NCI-H82 treated with DMSO at 0.1 percent for 48 hours (cell line): ENCODE results near the gene AKT3.
"Not testable (repeated sequence)": the region's sequence is repeated elsewhere in the genome, so short reads cannot be mapped to it uniquely, and the experiment has no call there.

Experiments used
- DNase-seq: peaks from one replicate; lab custom pipeline; 2025; ENCODE audit not compliant: unreplicated experiment; lab: John Stamatoyannopoulos, UW

AKT3 gene

GRCh38 chr1:243786531-243786930 lies 63.5 kb downstream of the AKT3 start:
- no peak for DNase-seq

- DNase-seq, result no peak
Measured at GRCh38 chr1:243784506-243784905, 65.5 kb downstream of the AKT3 start.

DNA sequence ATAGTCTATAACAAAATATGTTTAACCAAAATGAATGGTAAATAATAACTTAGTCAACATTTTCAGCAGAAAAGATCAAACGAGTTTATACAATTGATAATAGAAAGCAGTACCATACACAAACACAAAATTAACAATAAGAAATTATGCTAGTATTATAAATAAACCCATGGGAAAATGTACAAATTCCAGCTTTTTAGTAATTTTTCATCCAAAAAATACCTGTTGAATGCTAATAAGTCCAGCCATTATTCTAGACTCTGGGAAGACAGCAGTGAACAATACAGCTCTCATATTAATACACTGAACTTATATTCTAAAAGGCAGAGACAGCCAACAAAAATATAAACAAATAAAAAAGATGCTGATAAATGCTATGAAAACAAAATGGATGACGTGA lies 66.3 kb downstream of the AKT3 start:
- DNase-seq, result no peak

GRCh38 chr1:243772361-243773050 lies 77.5 kb downstream of the AKT3 start:
- DNase-seq, result not testable (repeated sequence)

DNA sequence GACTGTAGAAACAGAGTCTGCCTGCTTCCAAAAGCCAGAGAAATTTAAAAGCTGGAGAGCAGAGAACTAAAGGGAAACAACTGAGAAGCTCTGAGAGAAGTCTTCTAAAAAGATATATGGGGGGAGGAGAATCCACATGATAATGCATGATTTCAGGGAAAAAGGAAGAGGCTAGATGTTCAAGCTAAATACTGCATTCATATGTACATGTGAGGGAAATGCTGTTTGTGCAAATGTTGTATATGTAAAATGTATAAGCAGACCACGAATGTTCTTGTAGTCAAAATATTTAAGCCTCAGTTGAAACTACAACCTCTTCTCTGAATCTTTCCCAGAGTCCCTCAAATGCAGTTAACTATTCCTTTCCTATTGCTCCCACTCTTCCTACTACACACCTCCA lies 79.2 kb downstream of the AKT3 start:
- no peak for DNase-seq

GRCh38 chr1:243765676-243766075 lies 84.4 kb downstream of the AKT3 start:
- no peak for DNase-seq

DNA sequence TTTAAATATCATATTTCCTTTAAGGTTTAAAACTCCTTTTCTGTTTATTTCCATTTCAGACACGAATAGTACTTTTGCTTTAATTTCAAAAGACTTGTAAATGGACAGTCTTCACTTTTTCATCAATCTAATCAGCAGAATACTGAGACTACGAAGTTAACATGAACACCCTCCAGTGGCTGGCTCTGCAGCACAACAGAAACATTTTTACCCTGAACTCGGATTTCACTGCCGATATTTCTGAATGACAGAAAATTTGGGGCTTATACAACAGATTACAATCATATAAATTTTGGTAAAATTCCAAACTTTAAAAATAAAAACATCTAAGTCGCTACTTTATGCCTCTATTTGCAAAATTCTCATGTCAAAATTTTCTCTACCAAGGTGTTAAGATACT lies 86.2 kb downstream of the AKT3 start:
- no peak for DNase-seq

DNA sequence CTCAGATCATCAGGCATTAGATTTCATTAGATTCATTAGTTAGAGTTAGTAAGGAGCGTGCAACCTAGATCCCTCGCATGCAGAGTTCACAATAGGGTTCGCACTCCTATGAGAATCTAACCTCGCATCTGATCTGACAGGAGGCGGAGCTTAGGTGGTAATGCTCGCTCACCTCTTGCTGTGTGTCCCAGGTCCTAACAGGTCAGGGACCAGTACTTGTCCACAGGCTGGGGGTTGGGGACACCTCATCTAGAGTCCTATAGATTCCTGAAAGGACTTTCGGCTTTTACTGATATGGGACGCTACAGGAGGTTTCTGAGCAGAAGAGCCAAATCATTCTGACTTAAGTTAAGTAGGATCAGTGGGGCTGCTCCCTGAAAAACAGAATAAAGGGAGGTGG lies 91.4 kb downstream of the AKT3 start:
- DNase-seq, result no peak

GRCh38 chr1:243756529-243756928 lies 93.5 kb downstream of the AKT3 start:
- no peak for DNase-seq

GRCh38 chr1:243754348-243754747 lies 95.7 kb downstream of the AKT3 start:
- DNase-seq, result no peak

- no peak for DNase-seq
Measured at GRCh38 chr1:243751506-243751905, 98.5 kb downstream of the AKT3 start.

DNA sequence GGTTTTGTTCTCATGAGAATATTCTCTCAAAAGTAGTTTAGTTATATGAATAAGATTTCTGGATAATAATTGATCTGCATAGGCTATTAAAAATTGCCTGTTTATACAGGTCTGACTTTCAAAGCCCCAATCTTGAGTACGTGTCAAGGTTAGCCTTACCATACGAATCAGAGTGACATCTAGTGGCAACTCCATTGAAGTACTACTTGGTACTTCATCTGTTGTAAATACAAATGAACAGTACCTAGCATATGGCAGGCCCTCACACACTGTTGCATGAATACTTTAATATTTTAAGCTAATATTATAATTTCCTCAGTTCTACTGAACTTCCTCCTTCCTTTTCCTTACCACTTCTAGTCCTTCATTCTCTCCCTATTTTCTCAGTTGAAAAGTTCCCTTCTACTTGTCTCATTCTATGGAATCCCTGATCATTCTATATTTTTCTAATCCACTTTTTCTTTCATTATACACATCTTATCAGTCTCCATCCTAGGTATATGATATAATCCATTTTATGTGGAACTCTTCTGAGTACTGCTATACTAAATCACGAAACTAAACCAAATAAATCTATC lies 101.2 kb downstream of the AKT3 start:
- DNase-seq, result peak; percentile 82

GRCh38 chr1:243748227-243748626 lies 101.8 kb downstream of the AKT3 start:
- DNase-seq, result no peak

GRCh38 chr1:243746751-243747150 lies 103.3 kb downstream of the AKT3 start:
- no peak for DNase-seq

DNA sequence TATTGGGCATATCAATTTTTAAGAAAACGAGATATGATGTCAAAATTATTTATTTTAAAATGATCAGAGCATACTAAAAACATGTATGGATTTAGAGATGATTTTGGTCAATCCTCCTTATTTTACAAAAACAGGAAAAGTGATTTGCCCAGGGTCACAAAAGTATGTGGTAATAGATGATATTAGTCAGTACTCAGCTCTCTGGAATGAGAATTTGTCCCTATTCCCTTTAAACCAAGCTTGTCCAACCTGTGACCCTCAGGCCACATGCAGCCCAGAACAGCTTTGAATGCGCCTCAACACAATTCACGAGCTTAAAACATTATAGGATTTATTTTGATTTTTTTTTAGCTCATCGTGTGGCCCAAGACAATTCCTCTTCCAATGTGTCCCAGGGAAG lies 104.7 kb downstream of the AKT3 start:
- no peak for DNase-seq

- DNase-seq, result no peak
Measured at GRCh38 chr1:243742819-243743218, 107.2 kb downstream of the AKT3 start.

- DNase-seq, result no peak
Measured at GRCh38 chr1:243740255-243740999, 109.6 kb downstream of the AKT3 start.

DNA sequence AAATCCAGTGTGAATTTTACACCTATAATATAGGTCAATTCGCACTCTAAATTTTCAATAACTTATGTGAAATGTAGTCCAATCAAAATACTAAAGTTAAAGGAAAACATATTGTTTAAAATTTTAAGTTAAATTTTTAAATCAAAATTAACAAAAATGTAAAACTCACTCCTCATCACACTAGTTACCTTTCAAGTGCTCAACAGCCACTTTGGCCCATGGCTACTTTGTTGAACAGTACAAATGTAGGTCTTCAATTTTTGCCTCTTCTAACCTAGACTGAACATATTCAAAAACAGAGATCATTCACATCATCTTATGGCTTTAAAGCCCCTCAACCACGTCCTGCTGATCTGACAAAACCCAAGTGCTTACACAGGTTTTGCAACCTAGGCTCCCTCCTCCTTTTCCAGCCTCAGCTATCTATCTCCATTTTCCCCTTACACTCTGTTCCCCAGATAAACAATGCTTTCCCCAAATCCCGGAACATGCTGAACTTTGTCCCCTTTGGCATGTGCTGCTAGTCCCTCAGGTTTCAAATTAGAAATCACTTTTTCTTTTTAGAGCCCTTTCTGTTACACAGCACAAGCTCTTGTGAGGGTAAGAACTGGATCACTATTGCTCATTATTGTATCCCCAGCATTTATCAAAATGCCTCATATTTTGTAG lies 110.6 kb downstream of the AKT3 start:
- DNase-seq, result no peak

GRCh38 chr1:243738020-243738419 lies 112.0 kb downstream of the AKT3 start:
- DNase-seq, result no peak

GRCh38 chr1:243735457-243735856 lies 114.6 kb downstream of the AKT3 start:
- no peak for DNase-seq

DNA sequence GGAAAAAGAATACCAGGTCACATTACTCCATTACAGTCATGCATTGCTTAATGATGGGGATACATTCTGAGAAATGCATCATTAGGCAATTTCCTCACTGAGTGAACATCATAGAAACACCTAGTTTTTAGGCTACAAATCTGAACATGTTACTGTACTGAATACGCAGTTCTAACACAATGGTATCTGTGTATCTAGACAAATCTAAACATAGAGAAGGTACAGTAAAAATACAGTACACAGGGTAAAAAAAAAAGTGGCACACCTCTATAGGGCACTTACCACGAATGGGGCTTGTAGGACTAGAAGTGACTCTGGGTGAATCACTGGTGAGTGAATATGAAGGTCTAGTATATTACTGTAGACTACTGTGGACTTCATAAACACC lies 115.7 kb downstream of the AKT3 start:
- DNase-seq, result no peak
